NCI-H2227 (cell line): Measurements from ENCODE around the gene HAS3.
"Not testable (repeated sequence)": the region's sequence is repeated elsewhere in the genome, so short reads cannot be mapped to it uniquely, and the experiment has no call there.

Experiments
- DNase-seq: peaks from one replicate; lab custom pipeline; 2025; ENCODE audit not compliant: unreplicated experiment; lab: John Stamatoyannopoulos, UW

Gene HAS3

GRCh38 chr16:69105501-69106361 lies at the start of gene HAS3:
Gene HAS3 (plus strand): TSS chr16:69105653. CDS start chr16:69109396, 3,743 bp downstream.
- peak; percentile 76 for DNase-seq

DNA sequence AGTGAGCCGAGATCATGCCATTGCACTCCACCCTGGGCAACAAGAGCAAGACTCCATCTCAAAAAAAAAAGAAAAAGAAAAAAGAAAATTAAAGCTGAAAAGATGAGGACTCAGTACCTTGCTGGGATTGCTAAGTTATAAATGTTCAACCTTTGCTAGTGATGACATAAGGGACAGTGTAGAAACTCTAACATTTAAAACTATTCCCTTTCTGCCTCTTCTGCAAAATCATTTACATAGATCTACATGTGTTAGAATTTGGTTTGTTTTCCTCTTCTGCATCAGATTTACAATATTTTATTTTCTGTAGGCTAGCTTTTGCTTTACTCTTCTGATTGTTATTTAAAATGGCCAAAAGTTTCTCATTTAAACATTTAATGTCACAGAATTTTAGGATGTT lies 49.5 kb upstream of the HAS3 start:
- no peak for DNase-seq

DNA sequence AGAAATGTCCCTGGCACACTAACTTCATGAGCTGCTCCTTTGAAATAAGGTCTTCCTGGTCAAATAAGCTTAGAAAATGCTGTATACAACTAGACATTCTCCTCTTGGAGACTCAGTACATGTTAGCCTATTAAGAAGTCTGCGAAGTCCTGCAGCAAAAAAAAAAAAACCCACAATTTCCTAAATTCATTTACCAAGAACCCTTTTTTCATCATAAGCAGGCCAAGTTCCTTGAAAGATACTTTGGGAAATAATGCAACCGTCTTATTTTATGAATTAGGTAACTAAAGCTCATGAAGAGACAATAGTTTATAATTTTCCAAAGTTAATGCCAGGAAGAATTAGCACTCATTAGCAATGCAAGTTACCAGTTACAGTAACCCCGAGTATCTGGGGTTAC lies 49.0 kb upstream of the HAS3 start:
- DNase-seq = no peak

GRCh38 chr16:69057400-69058378 lies 47.8 kb upstream of the HAS3 start:
- no peak for DNase-seq

DNA sequence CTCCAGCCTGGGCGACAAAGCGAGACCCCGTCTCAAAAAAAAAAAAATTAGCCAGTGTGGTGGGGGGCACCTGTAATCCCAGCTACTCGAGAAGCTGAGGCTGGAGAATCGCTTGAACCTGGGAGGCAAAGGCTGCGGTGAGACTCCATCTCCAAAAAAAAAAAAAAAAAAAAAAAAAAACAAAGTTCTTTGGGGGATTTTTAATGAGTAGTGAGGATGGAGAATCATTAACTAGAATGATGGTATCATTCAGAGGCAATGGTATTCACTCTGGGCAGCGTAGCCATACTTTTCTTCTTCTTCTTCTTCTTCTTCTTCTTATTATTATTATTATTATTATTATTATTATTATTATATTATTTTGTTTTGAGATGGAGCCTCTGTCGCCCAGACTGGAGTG lies 42.0 kb upstream of the HAS3 start:
- not testable (repeated sequence) for DNase-seq

- no peak for DNase-seq
These were observed 41.2 kb upstream of the HAS3 start for GRCh38 chr16:69064124-69064763.

DNA sequence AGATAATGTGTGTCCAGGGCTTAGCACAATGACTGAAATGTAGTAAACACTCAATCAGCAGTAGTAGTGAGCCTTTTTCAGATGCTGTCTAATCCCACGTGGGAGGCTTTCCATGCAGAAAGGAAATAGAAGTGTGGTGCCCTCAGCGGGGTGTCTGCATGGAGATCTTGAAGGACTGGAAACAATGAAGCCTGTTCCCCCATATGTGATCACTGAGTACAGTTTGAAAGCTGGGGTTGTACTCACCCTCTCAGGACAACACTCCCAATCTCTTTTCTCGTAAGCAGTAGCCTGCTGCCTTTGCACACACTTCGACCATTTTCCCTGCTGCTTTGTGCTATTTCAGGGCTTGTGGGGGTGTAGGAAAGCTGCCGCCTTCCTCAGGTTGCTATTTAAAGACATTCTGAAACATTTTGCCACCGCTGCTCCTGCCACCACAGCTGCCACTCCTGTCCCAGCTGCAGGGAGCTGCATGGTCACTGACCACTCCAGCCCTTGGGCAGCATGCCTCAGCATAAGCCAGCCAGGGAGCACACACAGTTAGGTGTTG lies 40.6 kb upstream of the HAS3 start:
- DNase-seq = peak; percentile 16

DNA sequence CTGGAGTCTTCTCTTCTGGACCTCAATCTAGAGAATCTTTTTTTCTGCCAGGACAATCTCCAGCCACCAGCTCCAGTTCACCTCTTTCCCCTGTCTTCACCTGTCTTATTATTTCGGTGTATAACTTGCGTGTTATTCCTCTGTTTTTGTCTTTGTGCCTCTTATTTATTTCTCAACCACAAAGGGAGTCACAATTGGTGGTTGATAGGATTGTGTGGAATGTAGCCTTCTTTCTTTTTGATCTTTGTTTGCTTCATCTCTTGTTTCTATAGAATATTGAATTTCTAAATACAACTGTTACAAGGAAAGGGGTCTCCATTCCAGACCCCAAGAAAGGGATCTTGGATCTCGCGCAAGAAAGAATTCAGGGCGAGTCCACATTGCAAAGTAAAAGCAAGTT lies 35.9 kb upstream of the HAS3 start:
- no peak for DNase-seq

DNA sequence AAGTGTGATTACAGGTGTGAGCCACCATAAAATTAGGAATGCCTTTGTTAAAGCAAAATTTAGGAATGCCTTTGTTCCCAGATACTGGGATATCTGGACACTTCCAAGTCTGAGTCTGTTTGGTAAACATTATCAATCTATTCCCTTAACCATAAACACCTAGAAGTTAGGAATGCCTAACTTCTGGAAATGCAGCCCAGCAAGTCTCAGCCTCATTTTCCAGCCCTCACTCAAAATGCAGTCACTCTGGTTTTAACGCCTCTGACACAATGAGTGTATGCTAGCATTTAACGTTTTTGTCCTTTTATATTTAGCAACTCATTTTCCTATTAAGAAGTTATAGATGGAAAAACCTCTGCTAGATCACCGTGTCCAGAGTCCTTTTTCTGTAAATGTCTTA lies 34.4 kb upstream of the HAS3 start:
- DNase-seq = no peak

- no peak for DNase-seq
These were observed 32.8 kb upstream of the HAS3 start for GRCh38 chr16:69072640-69072974.

GRCh38 chr16:69073181-69073702 lies 32.2 kb upstream of the HAS3 start:
- DNase-seq = no peak

DNA sequence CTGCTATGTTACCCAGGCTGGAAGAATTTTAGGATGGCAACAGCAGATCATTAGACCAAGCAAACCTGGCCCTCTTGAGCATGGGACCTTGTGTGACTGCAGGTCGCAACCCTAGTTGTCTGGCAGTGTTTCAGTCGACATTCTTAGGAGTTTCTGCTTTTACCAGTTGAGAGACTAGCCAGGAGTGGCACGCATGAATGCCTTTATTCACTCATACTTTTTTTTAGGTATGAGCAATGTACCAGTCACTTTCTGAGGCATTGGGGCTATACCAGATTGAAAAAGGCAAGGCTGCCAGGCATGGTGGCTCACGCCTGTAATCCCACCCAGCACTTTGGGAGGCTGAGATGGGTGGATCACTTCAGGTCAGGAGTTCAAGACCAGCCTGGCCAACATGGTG lies 28.2 kb upstream of the HAS3 start:
- no peak for DNase-seq

GRCh38 chr16:69078073-69078472 lies 27.4 kb upstream of the HAS3 start:
- no peak for DNase-seq

DNA sequence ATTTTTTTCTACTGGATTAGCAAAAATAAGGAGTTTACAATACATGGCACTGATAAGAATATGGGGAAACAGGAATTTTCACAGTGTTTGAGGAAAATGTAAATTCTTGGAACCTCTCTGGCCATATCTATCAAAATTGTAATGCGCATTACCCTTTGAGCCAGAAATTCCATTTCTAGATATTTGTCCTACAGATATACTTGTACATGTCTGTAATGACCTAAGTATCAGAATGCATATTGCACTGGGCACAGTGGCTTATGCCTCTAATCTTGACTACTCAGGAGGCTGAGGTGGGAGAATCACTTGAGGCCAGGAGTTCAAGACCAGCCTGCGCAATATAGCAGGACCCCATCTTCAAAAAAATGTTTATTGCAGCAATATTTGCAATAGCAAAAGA lies 25.8 kb upstream of the HAS3 start:
- DNase-seq = no peak

DNA sequence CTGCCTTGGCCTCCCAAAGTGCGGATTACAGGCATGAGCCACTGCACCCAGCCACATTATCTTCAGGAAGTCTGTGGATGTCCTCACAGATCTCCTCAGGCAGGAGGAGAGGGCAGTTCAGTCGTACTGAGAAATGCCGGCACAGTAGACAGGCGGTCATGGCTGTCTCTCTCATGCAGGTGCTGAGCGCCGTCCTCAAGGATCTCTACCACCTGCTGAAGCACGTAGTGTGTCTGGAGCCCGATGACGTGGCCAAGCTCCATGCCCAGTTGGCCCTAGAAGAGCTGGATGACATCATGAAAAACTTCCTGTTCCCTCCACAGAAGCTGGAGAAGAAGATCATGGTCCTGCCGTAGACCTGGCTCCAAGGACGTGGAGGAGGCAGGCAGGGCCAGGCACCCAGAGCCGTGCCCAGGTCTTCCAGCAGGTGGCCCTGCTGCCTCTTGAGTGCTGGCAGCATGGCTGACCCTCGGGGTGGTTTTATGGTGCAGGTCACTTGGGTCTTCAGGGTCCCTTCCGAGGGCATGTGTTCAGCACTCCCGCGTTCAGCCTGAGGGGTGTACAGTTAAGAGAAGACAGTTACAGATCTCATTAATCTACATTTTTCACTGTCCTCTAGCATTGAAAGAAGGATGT lies 22.0 kb upstream of the HAS3 start:
- no peak for DNase-seq

DNA sequence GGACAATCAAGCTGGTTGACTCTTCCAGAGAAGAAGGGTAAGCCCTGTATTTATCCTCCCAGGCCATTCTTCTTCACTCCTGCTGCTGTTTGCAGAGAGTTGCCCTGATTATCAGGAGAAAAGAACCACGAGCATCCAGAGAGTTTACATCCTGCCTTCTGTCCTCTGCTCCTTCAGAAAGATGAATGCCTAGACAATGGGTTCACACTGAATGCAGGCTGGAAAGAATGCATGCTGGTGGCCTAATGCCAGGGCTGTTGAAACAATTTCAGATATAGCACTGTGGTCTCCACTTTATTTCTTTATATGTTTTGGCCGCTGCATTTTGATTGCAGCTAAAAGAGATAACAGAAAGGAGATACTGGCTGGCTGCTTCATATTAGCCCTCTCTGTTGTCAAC lies 21.2 kb upstream of the HAS3 start:
- DNase-seq = no peak

GRCh38 chr16:69085032-69085695 lies 20.3 kb upstream of the HAS3 start:
- DNase-seq = no peak

- no peak for DNase-seq
These were observed 18.3 kb upstream of the HAS3 start for GRCh38 chr16:69087161-69087581.

DNA sequence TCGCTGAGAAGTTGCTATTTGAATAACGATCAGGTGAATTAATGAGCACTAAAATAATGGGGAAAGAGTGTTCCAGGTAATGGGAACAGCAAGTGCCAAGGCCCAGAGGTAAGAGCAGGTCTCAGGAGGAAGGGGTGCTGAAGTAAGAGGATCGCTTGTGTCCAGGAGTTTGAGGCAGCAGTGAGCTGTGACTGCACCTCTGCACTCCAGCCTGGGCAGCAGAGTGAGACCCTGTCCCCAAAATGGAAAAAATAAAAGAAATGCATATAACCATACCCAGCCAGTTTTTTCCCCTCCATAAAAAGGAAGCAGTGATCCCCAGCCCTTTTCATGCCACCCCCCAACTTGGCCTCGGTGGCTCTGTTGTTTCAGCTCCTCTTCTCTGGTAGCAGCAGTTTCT lies 16.8 kb upstream of the HAS3 start:
- DNase-seq = no peak
